K562 (cell line): ENCODE results near the gene ADAM23. TPM values are rescaled to one million over a fixed set of nuclear protein-coding genes. Genes with fewer than 3 reads are reported as not detected.

ENCODE experiments used
- ATAC-seq: fragments of 200-7000 bp; cut with Tn5 transposase; 3 replicates; pipeline ENCODE4 v1.9.1; 2020; ENCODE audit warnings: moderate library complexity
- BruUV-seq: library from RNA; stranded (reverse); fragments of 400-500 nt; replicated peaks from 2 replicates; lab custom pipeline; 2021; lab: Mats Ljungman, UMichigan
- CTCF ChIA-PET: fragments of 300-600 bp; formaldehyde crosslinking; extraction: SDS; loops from one replicate; lab custom pipeline; 2021; ENCODE audit warnings: low intra/inter-chr PET ratio; lab: Yijun Ruan, JAX
- POLR2A ChIA-PET: fragments of 300-600, 350-650 bp; sonication (Branson Sonifier 250); formaldehyde crosslinking; extraction: SDS; loops from one replicate; lab custom pipeline; 2021; ENCODE audit warnings: antibody characterized with exemption, inconsistent platforms; lab: Yijun Ruan, JAX
- DNase-seq, 4 experiments: peaks; one replicate each; pipeline versions ENCODE4 v3.0.0 to v3.0.0-alpha.2; 2011 to 2018; ENCODE audit warnings: low spot score in 3 of 4, mixed read lengths in 3 of 4; ENCODE audit errors: extremely low read depth in 1 of 4
- FAIRE-seq: peaks from 2 replicates; lab custom pipeline; 2011; peaks lifted over from hg19 to GRCh38; lab: Jason Lieb, UNC
- H2AFZ ChIP-seq: 2 replicates; pipeline ENCODE4 v1.6.0; 2011; ENCODE audit warnings: low read depth, low read length, control low read depth, inconsistent platforms
- H3K27ac ChIP-seq: fragments of 200-600 bp; 3 replicates; pipeline ENCODE4 v1.8.0; 2011; ENCODE audit warnings: low read depth, mild to moderate bottlenecking, control low read depth, inconsistent platforms, low read length, moderate library complexity, mixed read lengths; ENCODE audit errors: extremely low read depth
- H3K27me3 ChIP-seq, 2 experiments: fragments of 300-600 bp in 1 of 2; 2 replicates in 1 of 2; 3 replicates in 1 of 2; pipeline versions ENCODE4 v1.6.0 to v1.8.0; 2011; ENCODE audit warnings: inconsistent platforms in 2 of 2, low read length in 2 of 2, mild to moderate bottlenecking in 1 of 2, mixed read lengths in 1 of 2, moderate library complexity in 1 of 2; ENCODE audit not compliant: control insufficient read depth in 2 of 2, insufficient read depth in 2 of 2
- H3K36me3 ChIP-seq: fragments of 300-600 bp; 3 replicates; pipeline ENCODE4 v1.8.0; 2011; ENCODE audit warnings: mild to moderate bottlenecking, low read length, inconsistent platforms; ENCODE audit not compliant: control insufficient read depth, insufficient read depth
- H3K4me1 ChIP-seq, 2 experiments: fragments of 200-600 bp in 1 of 2; replicated peaks in 1 of 2; 2 replicates in 1 of 2; 3 replicates in 1 of 2; pipeline versions ENCODE4 v1.5.1 to v1.8.0; 2011; ENCODE audit warnings: inconsistent platforms in 2 of 2, low read length in 2 of 2, mild to moderate bottlenecking in 1 of 2, mixed read lengths in 1 of 2, moderate library complexity in 1 of 2; ENCODE audit not compliant: control insufficient read depth in 2 of 2, insufficient read depth in 2 of 2
- H3K4me2 ChIP-seq: 2 replicates; pipeline ENCODE4 v1.6.1; 2011; ENCODE audit warnings: low read length, control low read depth, inconsistent platforms, mixed read lengths; ENCODE audit not compliant: insufficient read depth
- H3K4me3 ChIP-seq: fragments of 200-600 bp; sonication (generic), shearing (Covaris generic); 2 replicates; pipeline ENCODE4 v1.5.1; 2016; ENCODE audit warnings: control low read depth, inconsistent platforms
- H3K79me2 ChIP-seq: fragments of 200-600 bp; 3 replicates; pipeline ENCODE4 v1.8.0; 2011; ENCODE audit warnings: low read length, inconsistent platforms; ENCODE audit not compliant: control insufficient read depth, insufficient read depth
- H3K9ac ChIP-seq, 2 experiments: 2 replicates each; pipeline versions ENCODE4 v1.6.0 to v1.6.1; 2011; ENCODE audit warnings: low read depth in 2 of 2, low read length in 2 of 2, control low read depth in 1 of 2, inconsistent platforms in 1 of 2, mild to moderate bottlenecking in 1 of 2, mixed read lengths in 1 of 2; ENCODE audit not compliant: insufficient read depth in 1 of 2
- H3K9me1 ChIP-seq: one replicate; pipeline ENCODE4 v1.6.0; 2011; ENCODE audit warnings: inconsistent platforms, mild to moderate bottlenecking, low read length, moderate library complexity; ENCODE audit not compliant: control insufficient read depth, insufficient read depth
- H3K9me3 ChIP-seq: replicated peaks from 2 replicates; pipeline ENCODE4 v1.5.1; 2011; ENCODE audit warnings: low read depth, low read length, inconsistent platforms; ENCODE audit not compliant: control insufficient read depth, insufficient read depth
- H4K20me1 ChIP-seq: replicated peaks from 2 replicates; pipeline ENCODE4 v1.6.1; 2011; ENCODE audit warnings: low read length, inconsistent platforms, mixed read lengths; ENCODE audit not compliant: control insufficient read depth, insufficient read depth
- BRCA1 ChIP-seq, 2 experiments: fragments of 450-650 bp in 1 of 2; sonication (generic) in 1 of 2; formaldehyde crosslinking in 1 of 2; IDR thresholded peaks; 2 replicates each; pipeline versions ENCODE4 v1.5.0 to v1.6.1; 2017 to 2020; ENCODE audit warnings: mild to moderate bottlenecking in 1 of 2, missing genetic modification reagents in 1 of 2
- CBX8 ChIP-seq: fragments of 200-600 bp; sonication (generic); IDR thresholded peaks from 2 replicates; pipeline ENCODE4 v1.6.1; 2012; ENCODE audit warnings: borderline replicate concordance, mixed run types, low read depth, mild to moderate bottlenecking, moderate library complexity, mixed read lengths, low read length, control low read depth, inconsistent platforms; ENCODE audit not compliant: poor library complexity, severe bottlenecking; ENCODE audit errors: extremely low read depth
- CHAMP1 ChIP-seq: fragments of 450-650 bp; IDR thresholded peaks from 2 replicates; pipeline ENCODE4 v1.6.1; 2016; ENCODE audit warnings: mild to moderate bottlenecking
- DMBX1 ChIP-seq: fragments of 250-450 bp; sonication (Bioruptor Pico); IDR thresholded peaks from 2 replicates; pipeline ENCODE4 v1.8.0; 2022; ENCODE audit warnings: inconsistent platforms, mild to moderate bottlenecking, moderate library complexity, borderline replicate concordance
- EWSR1 ChIP-seq: fragments of 450-650 bp; IDR thresholded peaks from 2 replicates; pipeline ENCODE4 v1.6.1; 2018; ENCODE audit warnings: borderline replicate concordance, mild to moderate bottlenecking, low read depth, moderate library complexity; ENCODE audit not compliant: partially characterized antibody
- GATAD2B ChIP-seq: fragments of 450-650 bp; IDR thresholded peaks from 2 replicates; pipeline ENCODE4 v1.6.1; 2017; ENCODE audit warnings: mild to moderate bottlenecking, borderline replicate concordance
- HEY1 ChIP-seq: fragments of 250-450 bp; sonication (Bioruptor Pico); IDR thresholded peaks from 2 replicates; pipeline ENCODE4 v1.5.0; 2020; ENCODE audit warnings: mild to moderate bottlenecking, moderate library complexity, borderline replicate concordance
- MECOM ChIP-seq: fragments of 250-450 bp; sonication (Bioruptor Pico); IDR thresholded peaks from 2 replicates; pipeline ENCODE4 v1.8.0; 2022; ENCODE audit warnings: inconsistent platforms
- NFIX ChIP-seq: fragments of 250-450 bp; sonication (Bioruptor Pico); IDR thresholded peaks from 2 replicates; pipeline ENCODE4 v1.4.0; 2020; ENCODE audit warnings: low read depth, mild to moderate bottlenecking, moderate library complexity
- PBX2 ChIP-seq, 2 experiments: IDR thresholded peaks in 1 of 2; conservative IDR thresholded peaks in 1 of 2; 2 replicates each; pipeline ENCODE4 v1.6.1; 2016; ENCODE audit warnings: low read depth in 2 of 2, mild to moderate bottlenecking in 1 of 2, missing compliant biosample characterization in 1 of 2, missing genetic modification characterization in 1 of 2, moderate library complexity in 1 of 2
- RBM17 ChIP-seq: fragments of 200-400 bp; formaldehyde crosslinking; IDR thresholded peaks from 2 replicates; pipeline ENCODE4 v1.6.1; 2017; ENCODE audit warnings: low read depth, mild to moderate bottlenecking, low read length, borderline replicate concordance
- ZC3H4 ChIP-seq: sonication (generic); formaldehyde crosslinking; IDR thresholded peaks from 2 replicates; pipeline ENCODE4 v1.9.0; 2021; ENCODE audit warnings: missing genetic modification reagents, borderline replicate concordance
- ZKSCAN8 ChIP-seq: fragments of 200-800 bp; sonication (Bioruptor generic); IDR thresholded peaks from 2 replicates; pipeline ENCODE4 v1.6.1; 2016; ENCODE audit warnings: missing genetic modification characterization, missing compliant biosample characterization
- ZNF644 ChIP-seq: fragments of 200-800 bp; sonication (Bioruptor generic); IDR thresholded peaks from 2 replicates; pipeline ENCODE4 v1.6.1; 2016; ENCODE audit warnings: low read depth, missing genetic modification characterization, missing compliant biosample characterization
- ZNF707 ChIP-seq: fragments of 250-450 bp; sonication (Bioruptor Pico); conservative IDR thresholded peaks from 2 replicates; pipeline ENCODE4 v1.8.0; 2022; ENCODE audit warnings: inconsistent platforms, mild to moderate bottlenecking, moderate library complexity
- WGBS: fragments of 100-300 bp; shearing (Covaris generic); methylation state at CpG from one replicate; pipeline ENCODE4 v1.1.6; 2016; ENCODE audit warnings: low coverage, mixed read lengths; ENCODE audit not compliant: insufficient coverage; ENCODE audit errors: missing lambda C conversion rate; 5-methylcytosine and 5-hydroxymethylcytosine counted together
- in situ Hi-C: fragments of 300-500 bp; cut with MboI; formaldehyde crosslinking; loops from 4 replicates; pipeline ENCODE4 v1.15.0; 2018; ENCODE audit warnings: inconsistent platforms, mixed read lengths
- intact Hi-C: fragments of 100-400 bp; cut with micrococcal nuclease; formaldehyde crosslinking; loops from 2 replicates; pipeline ENCODE4 v1.14.2; 2022
- polyA plus RNA-seq, 8 experiments: library from polyadenylated mRNA; depleted of rRNA in 4 of 8; stranded (reverse) in 5 of 8; unstranded in 3 of 8; fragments of >200 nt; fragmentation: Nextera tagmentation in 2 of 8; fragmentation: Illumina TruSeq in 1 of 8; extraction: Ambion mirVana in 2 of 8; extraction: Trizol in 1 of 8; gene quantifications; 2 replicates each; pipeline versions ENCODE4 v1.2.1 to v1.2.3, GENCODE V29; 2011 to 2014; ENCODE audit warnings: inconsistent platforms in 1 of 8, missing spikeins in 1 of 8
- total RNA-seq, 7 experiments: library from RNA; depleted of rRNA in 6 of 7; stranded (reverse); fragments of >200 nt in 6 of 7; fragmentation: Illumina TruSeq in 2 of 7; extraction: Trizol in 2 of 7; gene quantifications; 2 replicates each; pipeline versions ENCODE4 v1.2.1 to v1.2.3, GENCODE V29; 2011 to 2021; ENCODE audit warnings: low replicate concordance in 1 of 7

ADAM23 gene
- total and polyA plus RNA-seq, 9 of the 15 experiments (the other 6 are each of a cell fraction or from before 2014, with no cell fraction given), result 0.02 TPM; not detected in 8

GRCh38 chr2:206526416-206526815 is 83.1 kb downstream of the ADAM23 start (continued):
- no peak for TF ChIP-seq ZNF707 (CRISPR knock-in tag)
- TF ChIP-seq EWSR1, result no peak
- TF ChIP-seq BRCA1 (IDR thresholded peaks at IDR 0.05), result no peak
- TF ChIP-seq BRCA1 (CRISPR knock-in tag; IDR thresholded peaks at IDR 0.05), result no peak
- TF ChIP-seq ZC3H4, result no peak
- no peak for TF ChIP-seq GATAD2B
- no peak for TF ChIP-seq ZNF644

- 0% methylated on average over 2 of the region's 2 CpGs for WGBS
- DNase-seq, result no peak
- no peak overlapping the region for H3K9ac ChIP-seq
- intact Hi-C loops (no loop called here), in situ Hi-C loops (no loop called here)
- no peaks in the 10 kb centered on the region for H3K9me1 ChIP-seq
- CTCF ChIA-PET, result no interaction called here
- H3K79me2 ChIP-seq, result no peaks in the 10 kb centered on the region
- no peak overlapping the region for H3K4me3 ChIP-seq
- POLR2A ChIA-PET, result interaction anchor here (0.6 kb wide), 1 partner anchor 16 kb away, joined by 3 read pairs; no protein-coding TSS in a partner anchor
- no peaks in the 10 kb centered on the region for H3K36me3 ChIP-seq
- ATAC-seq, result no peak
- BruUV-seq, result no TSS peak
- no peaks in the 10 kb centered on the region for H3K27me3 ChIP-seq
- H2AFZ ChIP-seq, result no peak overlapping the region
- no peaks in the 10 kb centered on the region for H4K20me1 ChIP-seq
- no peaks in the 10 kb centered on the region for H3K9me3 ChIP-seq
- no peak overlapping the region for H3K27ac ChIP-seq
- FAIRE-seq, result no peak
- no peaks in the 10 kb centered on the region for H3K4me1 ChIP-seq
- no peak overlapping the region for H3K4me2 ChIP-seq
- TF ChIP-seq DMBX1 (CRISPR knock-in tag), result no peak
- no peak for TF ChIP-seq ZKSCAN8 (CRISPR knock-in tag)
- TF ChIP-seq PBX2 (CRISPR knock-in tag; IDR thresholded peaks at IDR 0.05; ENCODE audit: low read depth), result no peak
- no peak for TF ChIP-seq PBX2 (tag; conservative IDR thresholded peaks at IDR 0.05; ENCODE audit: low read depth)
- no peak for TF ChIP-seq MECOM (CRISPR knock-in tag)
- no peak for TF ChIP-seq ZNF707 (CRISPR knock-in tag)
- no peak for TF ChIP-seq HEY1 (CRISPR knock-in tag)
- TF ChIP-seq CBX8, result no peak
- TF ChIP-seq CHAMP1, result no peak
- no peak for TF ChIP-seq NFIX (CRISPR knock-in tag)
- no peak for TF ChIP-seq RBM17
These were observed 83.8 kb downstream of the ADAM23 start for GRCh38 chr2:206527153-206527552.
